HEK293T (cell line): ENCODE measurements around the gene PTGDR2.

Experiments used
- ARNT ChIP-seq: fragments of 450-650 bp; IDR thresholded peaks from 2 replicates; pipeline ENCODE4 v1.6.1; 2017; ENCODE audit warnings: mild to moderate bottlenecking
- BHLHE40 ChIP-seq: fragments of 450-650 bp; IDR thresholded peaks from 2 replicates; pipeline ENCODE4 v1.6.1; 2016; ENCODE audit warnings: mild to moderate bottlenecking, moderate library complexity, borderline replicate concordance
- CTBP1 ChIP-seq: fragments of 450-650 bp; IDR thresholded peaks from 2 replicates; pipeline ENCODE4 v1.6.1; 2016; ENCODE audit warnings: borderline replicate concordance
- ELF4 ChIP-seq: fragments of 450-650 bp; IDR thresholded peaks from 2 replicates; pipeline ENCODE4 v1.6.1; 2017; ENCODE audit warnings: antibody characterized with exemption
- FOXA1 ChIP-seq: fragments of 450-650 bp; IDR thresholded peaks from 2 replicates; pipeline ENCODE4 v1.6.1; 2016; ENCODE audit warnings: mild to moderate bottlenecking
- FOXM1 ChIP-seq: fragments of 450-650 bp; IDR thresholded peaks from 2 replicates; pipeline ENCODE4 v1.6.1; 2017; ENCODE audit warnings: mild to moderate bottlenecking, borderline replicate concordance
- LEF1 ChIP-seq: fragments of 450-650 bp; IDR thresholded peaks from 2 replicates; pipeline ENCODE4 v1.6.1; 2017; ENCODE audit warnings: mild to moderate bottlenecking, borderline replicate concordance
- NFRKB ChIP-seq: fragments of 450-650 bp; IDR thresholded peaks from 2 replicates; pipeline ENCODE4 v1.6.1; 2016; ENCODE audit warnings: mild to moderate bottlenecking, moderate library complexity
- SP1 ChIP-seq: fragments of 450-650 bp; IDR thresholded peaks from 2 replicates; pipeline ENCODE4 v1.6.1; 2017
- SUZ12 ChIP-seq: fragments of 450-650 bp; IDR thresholded peaks from 2 replicates; pipeline ENCODE4 v1.6.1; 2016; ENCODE audit warnings: mild to moderate bottlenecking
- TARDBP ChIP-seq: fragments of 450-650 bp; IDR thresholded peaks from 2 replicates; pipeline ENCODE4 v1.6.1; 2016
- ZNF384 ChIP-seq: fragments of 450-650 bp; IDR thresholded peaks from 2 replicates; pipeline ENCODE4 v1.6.1; 2016

DNA sequence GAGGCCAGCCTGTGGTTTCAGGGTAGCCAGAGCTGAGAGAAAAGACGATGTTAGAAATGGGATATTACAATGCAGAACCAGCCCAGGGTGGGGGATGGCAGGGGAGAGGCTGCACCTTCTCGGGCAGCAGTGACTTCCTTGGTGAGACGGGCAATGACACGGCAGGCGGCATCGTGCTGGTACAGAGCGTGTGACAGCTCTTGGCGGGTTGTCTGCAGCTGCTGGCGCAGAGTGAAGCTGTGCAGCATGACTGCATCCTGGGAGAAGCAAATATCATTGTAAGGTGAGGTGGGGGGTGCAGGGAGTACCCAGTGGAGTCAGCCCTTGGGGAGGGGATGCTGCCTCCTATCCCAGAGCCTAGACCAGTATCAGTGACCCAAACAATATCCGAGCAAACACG is 46.9 kb upstream of the PTGDR2 start:
- TF ChIP-seq TARDBP: no peak
- TF ChIP-seq FOXA1: no peak
- TF ChIP-seq BHLHE40: no peak
- no peak for TF ChIP-seq ARNT
- no peak for TF ChIP-seq ELF4
- no peak for TF ChIP-seq SUZ12
- no peak for TF ChIP-seq SP1
- no peak for TF ChIP-seq LEF1
- TF ChIP-seq CTBP1: no peak
- no peak for TF ChIP-seq ZNF384
- TF ChIP-seq NFRKB: no peak
- no peak for TF ChIP-seq FOXM1
